HL-60 (cell line): Measurements from ENCODE around the gene TAF4B.

ENCODE experiments used
- DNase-seq, 2 experiments: peaks; one replicate each; pipeline ENCODE4 v3.0.0-alpha.2; 2010 to 2020; ENCODE audit warnings: low read depth in 1 of 2, low spot score in 1 of 2
- H3K27ac ChIP-seq: fragments of 250-450 bp; sonication (Bioruptor Pico); replicated peaks from 2 replicates; pipeline ENCODE4 v1.5.1; 2020; ENCODE audit warnings: mild to moderate bottlenecking, moderate library complexity
- H3K27me3 ChIP-seq: fragments of 250-450 bp; sonication (Bioruptor Pico); 2 replicates; pipeline ENCODE4 v1.5.1; 2021; ENCODE audit warnings: mild to moderate bottlenecking, moderate library complexity; ENCODE audit not compliant: insufficient read depth, poor library complexity, severe bottlenecking
- H3K4me3 ChIP-seq: replicated peaks from 2 replicates; pipeline ENCODE4 v1.5.1; 2011; ENCODE audit warnings: mild to moderate bottlenecking, control low read depth, low read length; ENCODE audit not compliant: insufficient read depth
- GABPA ChIP-seq: IDR thresholded peaks from 2 replicates; pipeline ENCODE4 v1.6.1; 2012; ENCODE audit warnings: low read depth
- POLR2AphosphoS5 ChIP-seq: IDR thresholded peaks from 2 replicates; pipeline ENCODE4 v1.6.1; 2012; ENCODE audit warnings: low read depth
- SPI1 ChIP-seq: IDR thresholded peaks from 2 replicates; pipeline ENCODE4 v1.6.1; 2012; ENCODE audit warnings: low read depth, mild to moderate bottlenecking, borderline replicate concordance
- TF ChIP-seq, protein P1 (sequence below): IDR thresholded peaks from 2 replicates; pipeline ENCODE4 v1.6.1; 2012; ENCODE audit warnings: low read depth; ENCODE audit not compliant: insufficient replicate concordance
- TF ChIP-seq, protein P2 (sequence below): IDR thresholded peaks from one replicate; pipeline ENCODE4 v1.5.1; 2011; ENCODE audit warnings: low read length, control low read depth, inconsistent platforms; ENCODE audit not compliant: insufficient read depth

Gene TAF4B

DNA sequence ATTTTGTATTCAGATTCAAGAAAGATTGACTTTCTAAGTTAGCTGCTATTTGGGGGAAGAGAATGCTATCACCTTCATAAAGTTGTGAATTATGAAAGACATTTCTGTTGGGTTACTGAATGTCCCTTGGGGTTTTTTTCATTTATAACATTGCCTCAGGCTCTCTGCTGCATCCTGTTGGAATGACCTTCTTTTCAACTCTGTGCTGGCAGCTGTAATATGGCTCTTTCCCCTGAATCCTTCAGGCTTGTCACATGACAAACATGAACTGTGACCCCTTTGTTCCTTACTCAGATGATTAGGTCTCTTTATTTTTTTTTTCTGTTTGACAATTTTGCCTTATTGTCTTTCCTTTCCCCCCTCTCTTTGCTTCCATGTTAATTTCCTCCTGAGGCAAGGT, 159.8 kb downstream of the TAF4B start:
- H3K4me3 ChIP-seq: no peak overlapping the region
- no peaks in the 10 kb centered on the region for H3K27me3 ChIP-seq
- no peak for DNase-seq
- TF ChIP-seq, protein P1, sequence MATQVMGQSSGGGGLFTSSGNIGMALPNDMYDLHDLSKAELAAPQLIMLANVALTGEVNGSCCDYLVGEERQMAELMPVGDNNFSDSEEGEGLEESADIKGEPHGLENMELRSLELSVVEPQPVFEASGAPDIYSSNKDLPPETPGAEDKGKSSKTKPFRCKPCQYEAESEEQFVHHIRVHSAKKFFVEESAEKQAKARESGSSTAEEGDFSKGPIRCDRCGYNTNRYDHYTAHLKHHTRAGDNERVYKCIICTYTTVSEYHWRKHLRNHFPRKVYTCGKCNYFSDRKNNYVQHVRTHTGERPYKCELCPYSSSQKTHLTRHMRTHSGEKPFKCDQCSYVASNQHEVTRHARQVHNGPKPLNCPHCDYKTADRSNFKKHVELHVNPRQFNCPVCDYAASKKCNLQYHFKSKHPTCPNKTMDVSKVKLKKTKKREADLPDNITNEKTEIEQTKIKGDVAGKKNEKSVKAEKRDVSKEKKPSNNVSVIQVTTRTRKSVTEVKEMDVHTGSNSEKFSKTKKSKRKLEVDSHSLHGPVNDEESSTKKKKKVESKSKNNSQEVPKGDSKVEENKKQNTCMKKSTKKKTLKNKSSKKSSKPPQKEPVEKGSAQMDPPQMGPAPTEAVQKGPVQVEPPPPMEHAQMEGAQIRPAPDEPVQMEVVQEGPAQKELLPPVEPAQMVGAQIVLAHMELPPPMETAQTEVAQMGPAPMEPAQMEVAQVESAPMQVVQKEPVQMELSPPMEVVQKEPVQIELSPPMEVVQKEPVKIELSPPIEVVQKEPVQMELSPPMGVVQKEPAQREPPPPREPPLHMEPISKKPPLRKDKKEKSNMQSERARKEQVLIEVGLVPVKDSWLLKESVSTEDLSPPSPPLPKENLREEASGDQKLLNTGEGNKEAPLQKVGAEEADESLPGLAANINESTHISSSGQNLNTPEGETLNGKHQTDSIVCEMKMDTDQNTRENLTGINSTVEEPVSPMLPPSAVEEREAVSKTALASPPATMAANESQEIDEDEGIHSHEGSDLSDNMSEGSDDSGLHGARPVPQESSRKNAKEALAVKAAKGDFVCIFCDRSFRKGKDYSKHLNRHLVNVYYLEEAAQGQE: no peak
- TF ChIP-seq SPI1 (no peak), POLR2AphosphoS5 (no peak), GABPA (no peak)
- TF ChIP-seq, protein P2, sequence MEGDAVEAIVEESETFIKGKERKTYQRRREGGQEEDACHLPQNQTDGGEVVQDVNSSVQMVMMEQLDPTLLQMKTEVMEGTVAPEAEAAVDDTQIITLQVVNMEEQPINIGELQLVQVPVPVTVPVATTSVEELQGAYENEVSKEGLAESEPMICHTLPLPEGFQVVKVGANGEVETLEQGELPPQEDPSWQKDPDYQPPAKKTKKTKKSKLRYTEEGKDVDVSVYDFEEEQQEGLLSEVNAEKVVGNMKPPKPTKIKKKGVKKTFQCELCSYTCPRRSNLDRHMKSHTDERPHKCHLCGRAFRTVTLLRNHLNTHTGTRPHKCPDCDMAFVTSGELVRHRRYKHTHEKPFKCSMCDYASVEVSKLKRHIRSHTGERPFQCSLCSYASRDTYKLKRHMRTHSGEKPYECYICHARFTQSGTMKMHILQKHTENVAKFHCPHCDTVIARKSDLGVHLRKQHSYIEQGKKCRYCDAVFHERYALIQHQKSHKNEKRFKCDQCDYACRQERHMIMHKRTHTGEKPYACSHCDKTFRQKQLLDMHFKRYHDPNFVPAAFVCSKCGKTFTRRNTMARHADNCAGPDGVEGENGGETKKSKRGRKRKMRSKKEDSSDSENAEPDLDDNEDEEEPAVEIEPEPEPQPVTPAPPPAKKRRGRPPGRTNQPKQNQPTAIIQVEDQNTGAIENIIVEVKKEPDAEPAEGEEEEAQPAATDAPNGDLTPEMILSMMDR: no peak
- no peak overlapping the region for H3K27ac ChIP-seq

DNA sequence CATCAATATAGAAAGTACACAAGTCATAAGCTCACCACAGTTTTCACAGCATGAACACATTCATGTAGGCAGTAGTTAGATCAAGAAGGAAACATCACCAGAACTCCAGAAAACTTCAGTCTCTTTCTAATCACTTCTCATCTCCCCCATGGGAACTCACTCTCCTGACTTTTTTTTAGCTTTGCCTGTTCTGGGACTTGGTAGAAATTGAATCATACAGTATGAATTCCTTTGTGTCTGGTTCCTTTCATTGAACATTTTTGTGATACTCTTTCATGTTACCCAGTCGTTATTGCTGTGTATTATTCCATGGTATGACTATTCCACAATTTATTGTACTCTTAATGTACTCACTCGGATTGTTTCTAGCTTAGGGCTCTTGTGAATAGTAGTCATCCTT, 160.2 kb downstream of the TAF4B start:
- Histone ChIP-seq H3K27ac (no peak overlapping the region), H3K4me3 (no peak overlapping the region), H3K27me3 (no peaks in the 10 kb centered on the region)
- no peak for DNase-seq
- TF ChIP-seq SPI1: no peak
- TF ChIP-seq, protein P2: no peak
- TF ChIP-seq, protein P1: no peak
- TF ChIP-seq GABPA: no peak
- TF ChIP-seq POLR2AphosphoS5: no peak

DNA sequence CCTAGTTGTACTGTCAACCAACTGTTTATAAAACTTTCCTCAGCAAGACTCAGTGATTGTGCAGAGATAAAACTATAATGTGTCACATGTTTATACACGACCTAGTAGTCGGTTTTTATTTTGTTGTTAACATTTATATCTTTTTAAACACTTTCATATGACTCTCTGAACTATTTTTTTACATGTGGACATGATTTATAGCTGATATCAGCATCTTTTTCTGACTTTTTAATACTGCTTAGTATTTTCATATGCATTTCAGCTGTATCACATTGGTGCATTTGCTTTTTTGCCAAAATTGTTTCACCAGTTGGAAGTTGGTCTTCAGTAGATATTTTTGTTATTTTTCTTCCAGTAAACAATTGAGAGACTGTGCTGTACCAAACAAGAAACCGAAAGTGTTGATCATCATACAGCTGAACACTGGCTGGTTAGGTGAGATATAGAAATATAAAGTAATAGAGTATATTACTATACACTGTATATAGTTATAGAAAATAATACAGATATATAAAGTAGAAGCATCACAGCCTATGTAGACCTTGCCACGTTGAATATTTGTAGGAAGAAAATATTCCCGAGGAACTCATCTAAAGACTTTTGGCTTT, 167.9 kb downstream of the TAF4B start:
- no peak for TF ChIP-seq POLR2AphosphoS5
- no peak for TF ChIP-seq SPI1
- TF ChIP-seq, protein P1: no peak
- TF ChIP-seq, protein P2: no peak
- TF ChIP-seq GABPA: no peak
- no peak overlapping the region for H3K4me3 ChIP-seq

More for the DNA sequence above, 167.9 kb downstream of the TAF4B start:
- DNase-seq: no peak
- Histone ChIP-seq H3K27me3 (no peaks in the 10 kb centered on the region), H3K27ac (no peak overlapping the region)
